ENCODE results near the gene LIPC. TPM values are rescaled to one million over a fixed set of nuclear protein-coding genes. Genes with fewer than 3 reads are reported as not detected.
A peak's percentile ranks its signal among the peaks of the same experiment; 100 is the strongest.

LIPC gene
- total RNA-seq, 1 donor from 2014 or later: under 0.01 TPM

DNA sequence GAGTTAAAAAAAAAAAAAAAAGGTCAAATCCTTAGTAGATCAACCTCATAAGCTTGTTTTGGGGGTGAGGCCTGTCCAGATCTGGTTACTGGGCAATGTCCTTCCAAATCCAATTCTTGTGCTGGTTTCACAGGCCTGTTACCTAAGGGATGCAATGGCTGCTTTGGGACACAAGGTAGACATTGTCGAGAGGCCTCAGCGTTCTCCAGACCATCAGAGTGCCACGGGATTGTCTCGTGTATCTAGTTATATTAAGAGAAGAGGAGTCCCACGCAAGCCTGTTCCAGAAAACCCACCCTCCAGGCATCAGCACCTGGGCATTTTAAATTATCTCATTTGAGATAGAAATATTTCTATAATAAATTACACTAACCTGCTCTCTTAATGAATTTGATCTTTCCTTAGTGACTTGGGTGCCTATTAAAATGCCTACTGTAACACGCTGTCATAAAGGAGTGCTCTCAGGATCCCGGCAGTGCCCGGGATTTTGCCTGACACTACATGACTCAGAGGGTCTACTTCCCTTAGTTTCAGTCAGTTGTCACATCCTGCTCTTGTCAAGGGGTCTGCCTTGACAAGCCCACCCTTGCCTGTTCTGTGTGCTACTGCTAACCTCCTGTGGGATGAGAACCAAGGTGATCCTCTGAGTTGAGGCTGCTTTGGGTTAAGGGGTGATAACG, 116.0 kb downstream of the LIPC start:
- no peak overlapping the region for H3K4me3 ChIP-seq (ENCODE audit: low read length in 3 of 3)
- H3K27ac ChIP-seq (ENCODE audit: low read depth, low read length): no peak overlapping the region

DNA sequence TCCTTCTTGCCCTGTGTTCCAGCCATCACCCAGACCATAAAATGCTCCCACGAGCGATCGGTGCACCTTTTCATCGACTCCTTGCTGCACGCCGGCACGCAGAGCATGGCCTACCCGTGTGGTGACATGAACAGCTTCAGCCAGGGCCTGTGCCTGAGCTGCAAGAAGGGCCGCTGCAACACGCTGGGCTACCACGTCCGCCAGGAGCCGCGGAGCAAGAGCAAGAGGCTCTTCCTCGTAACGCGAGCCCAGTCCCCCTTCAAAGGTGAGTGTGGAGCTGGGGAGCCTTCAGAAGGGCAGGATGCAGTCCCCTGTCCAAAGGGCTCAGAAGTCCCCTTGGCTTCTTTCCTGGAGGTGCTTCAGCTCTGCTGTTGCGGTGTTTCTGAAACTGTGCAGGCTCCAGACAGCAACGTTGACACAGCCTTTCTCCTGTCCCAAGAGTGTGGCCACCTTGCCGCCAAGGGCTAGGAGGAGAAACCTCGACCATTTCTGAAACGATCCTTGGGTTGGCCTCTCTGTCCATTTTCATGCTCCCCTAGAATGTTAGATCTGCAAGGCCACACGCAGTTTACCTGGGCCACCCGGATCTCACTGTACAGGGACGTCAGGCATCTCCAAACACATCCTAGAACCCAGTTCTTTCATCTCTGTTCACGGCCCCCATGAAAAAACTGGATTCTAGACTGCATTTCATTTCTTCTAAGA, 116.7 kb downstream of the LIPC start:
- Histone ChIP-seq H3K27me3 (ENCODE audit: control insufficient read depth in 3 of 3, insufficient read depth in 3 of 3, low read length in 3 of 3) (no peaks in the 10 kb centered on the region), H3K27ac (ENCODE audit: low read depth, low read length) (no peak overlapping the region), H3K36me3 (ENCODE audit: control insufficient read depth in 3 of 3, insufficient read depth in 3 of 3, low read length in 3 of 3) (no peaks in the 10 kb centered on the region), H3K4me3 (ENCODE audit: low read length in 3 of 3) (no peak overlapping the region), H3K9me3 (ENCODE audit: control insufficient read depth in 3 of 3, low read length in 3 of 3) (no peaks in the 10 kb centered on the region), H3K4me1 (ENCODE audit: control insufficient read depth in 3 of 3, insufficient read depth in 3 of 3, low read length in 3 of 3) (peaks cover 25 to 45% (median 41%) of the 10 kb centered on the region in 3 donors), H3K9ac (ENCODE audit: low read depth in 1 of 3, low read length in 3 of 3) (peak overlapping the region in 1 of 3 donors; percentile 16)

More for the DNA sequence above, 116.0 kb downstream of the LIPC start:
- Histone ChIP-seq H3K27me3 (ENCODE audit: control insufficient read depth in 3 of 3, insufficient read depth in 3 of 3, low read length in 3 of 3) (no peaks in the 10 kb centered on the region), H3K9ac (ENCODE audit: low read depth in 1 of 3, low read length in 3 of 3) (no peak overlapping the region), H3K9me3 (ENCODE audit: control insufficient read depth in 3 of 3, low read length in 3 of 3) (no peaks in the 10 kb centered on the region), H3K4me1 (ENCODE audit: control insufficient read depth in 3 of 3, insufficient read depth in 3 of 3, low read length in 3 of 3) (peaks cover 25 to 45% (median 41%) of the 10 kb centered on the region in 3 donors), H3K36me3 (ENCODE audit: control insufficient read depth in 3 of 3, insufficient read depth in 3 of 3, low read length in 3 of 3) (no peaks in the 10 kb centered on the region)

DNA sequence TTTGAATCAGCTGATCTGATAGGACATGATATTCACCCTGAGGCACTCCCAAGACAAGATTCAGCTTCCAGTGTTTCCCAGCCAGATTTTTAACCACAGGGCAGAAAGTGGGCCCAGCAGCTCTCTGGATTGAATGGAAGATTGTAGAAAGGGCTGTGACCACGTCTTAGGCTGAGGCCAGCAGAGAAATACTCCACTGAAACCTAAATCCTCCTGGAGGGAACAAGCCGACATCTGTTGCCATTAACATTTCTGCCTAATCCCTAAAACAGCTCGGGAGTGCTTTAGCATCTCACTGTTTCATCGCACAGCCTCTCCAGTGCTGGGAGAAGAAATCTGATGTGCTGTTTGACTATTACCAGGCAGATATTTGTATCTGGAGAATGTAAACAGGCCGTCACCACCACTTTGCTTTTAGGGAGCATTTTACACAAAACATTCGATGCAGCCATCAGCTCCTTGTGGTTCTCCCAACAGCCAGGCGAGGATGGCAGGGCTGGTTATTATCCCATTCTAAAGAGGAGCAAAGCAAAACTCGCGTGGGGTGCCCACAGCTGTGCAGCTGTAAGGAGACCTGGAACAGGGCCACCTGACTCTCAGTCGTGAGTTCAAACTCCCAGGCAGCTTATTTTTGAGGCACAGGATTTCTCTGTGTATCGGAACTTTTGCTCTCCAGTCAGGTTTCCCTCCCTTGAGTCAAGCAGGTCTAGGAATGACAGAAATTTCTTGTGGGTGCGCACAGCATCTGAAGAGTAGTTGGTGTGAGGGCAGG, 117.4 kb downstream of the LIPC start:
- peaks cover 25 to 45% (median 41%) of the 10 kb centered on the region in 3 donors for H3K4me1 ChIP-seq (ENCODE audit: control insufficient read depth in 3 of 3, insufficient read depth in 3 of 3, low read length in 3 of 3)
- H3K27me3 ChIP-seq (ENCODE audit: control insufficient read depth in 3 of 3, insufficient read depth in 3 of 3, low read length in 3 of 3): no peaks in the 10 kb centered on the region
- H3K36me3 ChIP-seq (ENCODE audit: control insufficient read depth in 3 of 3, insufficient read depth in 3 of 3, low read length in 3 of 3): no peaks in the 10 kb centered on the region
- H3K9me3 ChIP-seq (ENCODE audit: control insufficient read depth in 3 of 3, low read length in 3 of 3): no peaks in the 10 kb centered on the region
- H3K4me3 ChIP-seq (ENCODE audit: low read length in 3 of 3): no peak overlapping the region
- no peak overlapping the region for H3K27ac ChIP-seq (ENCODE audit: low read depth, low read length)
- peak overlapping the region in 1 of 3 donors; percentile 16 for H3K9ac ChIP-seq (ENCODE audit: low read depth in 1 of 3, low read length in 3 of 3)

DNA sequence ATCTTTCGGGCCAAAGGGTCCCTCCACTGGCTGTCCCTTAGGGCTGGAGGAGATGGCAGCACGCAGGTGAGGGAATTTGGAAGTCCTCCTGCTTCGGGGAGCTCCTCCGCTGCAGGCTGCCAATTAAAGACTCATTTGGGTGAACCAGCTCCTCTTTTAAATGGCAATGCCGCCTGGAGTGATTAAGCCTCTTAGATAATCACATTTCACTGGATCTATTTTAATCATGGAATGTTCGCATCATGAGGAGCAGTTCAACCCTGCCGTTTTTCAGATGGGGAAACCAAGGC, 117.9 kb downstream of the LIPC start:
- H3K27ac ChIP-seq (ENCODE audit: low read depth, low read length): no peak overlapping the region
- H3K4me1 ChIP-seq (ENCODE audit: control insufficient read depth in 3 of 3, insufficient read depth in 3 of 3, low read length in 3 of 3): peaks cover 25 to 45% (median 41%) of the 10 kb centered on the region in 3 donors
- H3K9ac ChIP-seq (ENCODE audit: low read depth in 1 of 3, low read length in 3 of 3): no peak overlapping the region
- no peaks in the 10 kb centered on the region for H3K27me3 ChIP-seq (ENCODE audit: control insufficient read depth in 3 of 3, insufficient read depth in 3 of 3, low read length in 3 of 3)
- H3K4me3 ChIP-seq (ENCODE audit: low read length in 3 of 3): no peak overlapping the region
- no peaks in the 10 kb centered on the region for H3K9me3 ChIP-seq (ENCODE audit: control insufficient read depth in 3 of 3, low read length in 3 of 3)
- no peaks in the 10 kb centered on the region for H3K36me3 ChIP-seq (ENCODE audit: control insufficient read depth in 3 of 3, insufficient read depth in 3 of 3, low read length in 3 of 3)

DNA sequence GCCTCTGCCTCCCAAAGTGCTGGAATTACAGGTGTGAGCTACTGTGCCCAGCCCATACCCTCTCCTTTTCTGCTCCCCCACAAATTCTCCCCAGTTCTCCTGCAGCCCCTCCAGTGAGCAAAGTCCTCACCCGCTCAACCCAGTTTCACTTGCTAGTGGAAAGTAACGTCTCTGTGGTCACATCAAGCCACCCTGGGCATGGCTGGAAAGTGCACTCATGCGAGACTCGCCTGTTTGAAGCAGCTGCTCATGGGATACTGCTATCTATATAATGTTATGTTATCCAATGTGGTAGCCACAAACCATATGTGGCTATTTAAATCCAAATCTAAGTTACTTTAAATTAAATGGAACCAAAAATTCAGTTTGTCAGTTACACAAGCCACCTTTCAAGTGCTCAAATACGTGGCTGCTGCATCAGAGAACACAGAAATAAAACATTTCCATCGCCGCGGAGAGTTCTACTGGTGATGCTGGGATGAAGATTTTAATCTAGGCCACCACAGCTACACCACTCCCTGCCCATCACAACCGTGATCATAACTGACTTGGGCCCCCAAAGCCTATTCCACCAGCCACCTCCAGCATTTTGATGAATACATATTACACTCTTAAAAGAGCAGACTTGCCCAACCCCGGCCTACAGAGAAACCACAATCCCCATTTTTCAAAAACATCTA, 119.4 kb downstream of the LIPC start:
- no peaks in the 10 kb centered on the region for H3K27me3 ChIP-seq (ENCODE audit: control insufficient read depth in 3 of 3, insufficient read depth in 3 of 3, low read length in 3 of 3)
- H3K4me3 ChIP-seq (ENCODE audit: low read length in 3 of 3): no peak overlapping the region
- no peak overlapping the region for H3K9ac ChIP-seq (ENCODE audit: low read depth in 1 of 3, low read length in 3 of 3)
- no peak overlapping the region for H3K27ac ChIP-seq (ENCODE audit: low read depth, low read length)
- H3K4me1 ChIP-seq (ENCODE audit: control insufficient read depth in 3 of 3, insufficient read depth in 3 of 3, low read length in 3 of 3): peaks cover 25 to 45% (median 40%) of the 10 kb centered on the region in 3 donors
- no peaks in the 10 kb centered on the region for H3K9me3 ChIP-seq (ENCODE audit: control insufficient read depth in 3 of 3, low read length in 3 of 3)
- H3K36me3 ChIP-seq (ENCODE audit: control insufficient read depth in 3 of 3, insufficient read depth in 3 of 3, low read length in 3 of 3): no peaks in the 10 kb centered on the region

DNA sequence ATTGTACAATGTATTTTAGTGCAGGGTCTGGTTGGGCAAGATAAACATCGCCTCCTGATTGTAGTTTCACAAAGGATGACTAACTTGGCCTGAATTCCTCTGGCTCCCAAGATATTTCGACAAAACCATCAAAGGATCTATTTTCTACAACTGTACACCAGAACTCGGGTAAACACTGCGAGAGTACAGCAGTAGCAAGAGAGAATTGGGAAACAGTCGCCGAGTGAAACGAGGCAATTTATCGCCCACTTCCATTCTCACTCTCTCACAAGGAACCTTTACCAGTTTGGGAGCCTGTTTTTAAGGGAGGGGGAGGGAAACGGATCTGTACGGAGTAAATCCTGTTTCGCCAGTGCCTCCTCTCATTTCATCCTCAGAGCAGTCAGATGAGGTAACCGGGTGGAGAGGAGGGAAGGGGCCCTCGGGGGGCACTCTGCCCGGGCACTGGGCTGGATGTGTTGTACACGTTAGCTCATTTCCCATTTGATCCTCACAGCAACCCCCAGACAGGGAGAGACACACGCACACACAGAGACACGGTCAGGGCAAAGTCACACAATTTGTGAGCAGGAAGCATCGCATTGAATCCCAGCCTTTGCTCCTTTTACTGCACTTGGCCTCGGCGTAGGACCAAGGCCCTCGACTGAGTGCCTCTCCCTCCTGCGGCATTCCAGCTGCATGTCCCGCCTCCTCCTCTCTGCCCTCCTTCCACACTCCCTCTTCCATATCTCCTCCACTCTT, 120.1 kb downstream of the LIPC start:
- no peaks in the 10 kb centered on the region for H3K36me3 ChIP-seq (ENCODE audit: control insufficient read depth in 3 of 3, insufficient read depth in 3 of 3, low read length in 3 of 3)
- H3K27me3 ChIP-seq (ENCODE audit: control insufficient read depth in 3 of 3, insufficient read depth in 3 of 3, low read length in 3 of 3): no peaks in the 10 kb centered on the region
- H3K4me1 ChIP-seq (ENCODE audit: control insufficient read depth in 3 of 3, insufficient read depth in 3 of 3, low read length in 3 of 3): peaks cover 23 to 40% (median 34%) of the 10 kb centered on the region in 3 donors
- H3K9ac ChIP-seq (ENCODE audit: low read depth in 1 of 3, low read length in 3 of 3): no peak overlapping the region
- no peaks in the 10 kb centered on the region for H3K9me3 ChIP-seq (ENCODE audit: control insufficient read depth in 3 of 3, low read length in 3 of 3)
- H3K4me3 ChIP-seq (ENCODE audit: low read length in 3 of 3): peak overlapping the region in 1 of 3 donors; percentile 31
- no peak overlapping the region for H3K27ac ChIP-seq (ENCODE audit: low read depth, low read length)

DNA sequence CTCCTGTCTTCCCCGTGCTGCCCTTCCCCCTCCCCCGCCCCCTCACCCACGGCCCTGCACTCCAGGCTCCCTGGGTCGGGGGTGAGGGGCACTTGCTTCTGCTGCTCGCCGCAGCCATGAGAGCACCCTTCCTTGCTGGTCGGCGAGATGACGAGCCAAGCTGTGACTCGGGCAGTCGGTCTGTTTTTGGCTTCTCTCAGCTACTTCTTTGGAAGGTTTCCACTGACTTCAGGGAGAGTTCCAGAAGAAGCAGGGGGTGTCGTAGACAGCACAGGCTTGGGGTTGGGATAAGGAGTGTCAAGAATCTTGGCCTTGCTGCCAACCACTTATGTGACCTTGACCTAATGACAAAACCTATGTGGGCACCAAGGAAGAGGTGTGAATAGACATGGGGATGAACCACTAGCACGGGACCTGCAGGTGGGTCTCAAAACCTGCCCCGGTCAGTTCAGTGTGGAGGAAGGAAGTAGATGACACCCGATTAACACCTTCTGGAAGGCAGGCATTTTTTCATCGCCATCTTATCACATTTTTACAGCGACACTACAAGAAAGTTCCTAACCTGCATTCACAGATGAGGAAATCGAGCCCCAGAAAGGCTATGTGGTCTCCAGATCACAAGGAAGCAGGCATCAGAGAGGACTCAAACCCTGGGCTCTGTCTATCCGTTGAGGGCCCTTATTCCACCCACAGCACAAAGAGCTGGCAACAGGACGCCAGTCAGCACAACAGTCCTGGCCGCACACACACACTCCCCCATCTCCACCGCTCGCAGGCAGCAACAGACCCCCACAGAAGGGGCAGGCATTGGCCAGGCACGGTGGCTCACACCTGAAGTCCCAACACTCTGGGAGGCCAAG, 120.9 kb downstream of the LIPC start:
- Histone ChIP-seq H3K4me1 (ENCODE audit: control insufficient read depth in 3 of 3, insufficient read depth in 3 of 3, low read length in 3 of 3) (peaks cover 16 to 32% (median 27%) of the 10 kb centered on the region in 3 donors), H3K27me3 (ENCODE audit: control insufficient read depth in 3 of 3, insufficient read depth in 3 of 3, low read length in 3 of 3) (no peaks in the 10 kb centered on the region), H3K9ac (ENCODE audit: low read depth in 1 of 3, low read length in 3 of 3) (no peak overlapping the region), H3K27ac (ENCODE audit: low read depth, low read length) (no peak overlapping the region), H3K36me3 (ENCODE audit: control insufficient read depth in 3 of 3, insufficient read depth in 3 of 3, low read length in 3 of 3) (no peaks in the 10 kb centered on the region), H3K9me3 (ENCODE audit: control insufficient read depth in 3 of 3, low read length in 3 of 3) (no peaks in the 10 kb centered on the region), H3K4me3 (ENCODE audit: low read length in 3 of 3) (no peak overlapping the region)

DNA sequence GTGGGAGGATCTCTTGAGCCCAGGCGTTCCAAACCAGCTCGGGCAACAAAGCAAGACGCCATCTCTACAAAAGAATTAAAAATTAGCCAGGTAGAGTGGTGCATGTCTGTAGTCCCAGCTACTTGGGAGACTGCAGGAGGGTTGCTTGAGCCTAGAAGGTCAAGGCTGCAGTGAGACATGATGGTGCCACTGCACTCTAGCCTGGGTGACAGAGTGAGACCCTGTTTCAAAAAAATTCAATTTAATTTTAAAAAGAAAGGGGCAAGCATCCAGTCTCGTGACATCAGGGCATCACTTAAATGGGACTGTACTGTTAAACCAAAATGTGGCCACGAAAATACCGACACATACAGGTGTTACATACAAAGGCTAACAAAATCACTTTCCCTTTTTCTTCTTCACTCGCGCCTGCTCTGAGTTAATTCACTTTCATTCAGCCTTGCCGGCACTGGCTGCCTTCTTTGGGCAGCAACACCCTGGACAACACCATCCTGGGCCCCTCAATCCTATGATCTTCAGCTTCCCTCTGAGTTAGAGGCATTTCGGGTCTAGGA, 121.7 kb downstream of the LIPC start:
- no peak overlapping the region for H3K9ac ChIP-seq (ENCODE audit: low read depth in 1 of 3, low read length in 3 of 3)
- no peaks in the 10 kb centered on the region for H3K27me3 ChIP-seq (ENCODE audit: control insufficient read depth in 3 of 3, insufficient read depth in 3 of 3, low read length in 3 of 3)
- no peak overlapping the region for H3K27ac ChIP-seq (ENCODE audit: low read depth, low read length)
- H3K4me1 ChIP-seq (ENCODE audit: control insufficient read depth in 3 of 3, insufficient read depth in 3 of 3, low read length in 3 of 3): peaks cover 11 to 24% (median 20%) of the 10 kb centered on the region in 3 donors
- no peaks in the 10 kb centered on the region for H3K9me3 ChIP-seq (ENCODE audit: control insufficient read depth in 3 of 3, low read length in 3 of 3)
- H3K36me3 ChIP-seq (ENCODE audit: control insufficient read depth in 3 of 3, insufficient read depth in 3 of 3, low read length in 3 of 3): no peaks in the 10 kb centered on the region
- H3K4me3 ChIP-seq (ENCODE audit: low read length in 3 of 3): no peak overlapping the region

All from skeletal muscle tissue (tissue), 4 donors.